NOMO-1 (cell line): ENCODE results near the gene ADAMTS12.
"Not testable (repeated sequence)": the region's sequence is repeated elsewhere in the genome, so short reads cannot be mapped to it uniquely, and the experiment has no call there.

Source experiments
- DNase-seq, 2 experiments: peaks; one replicate each; lab custom pipeline; 2025; ENCODE audit not compliant: unreplicated experiment in 2 of 2; lab: John Stamatoyannopoulos, UW

Gene ADAMTS12

DNA sequence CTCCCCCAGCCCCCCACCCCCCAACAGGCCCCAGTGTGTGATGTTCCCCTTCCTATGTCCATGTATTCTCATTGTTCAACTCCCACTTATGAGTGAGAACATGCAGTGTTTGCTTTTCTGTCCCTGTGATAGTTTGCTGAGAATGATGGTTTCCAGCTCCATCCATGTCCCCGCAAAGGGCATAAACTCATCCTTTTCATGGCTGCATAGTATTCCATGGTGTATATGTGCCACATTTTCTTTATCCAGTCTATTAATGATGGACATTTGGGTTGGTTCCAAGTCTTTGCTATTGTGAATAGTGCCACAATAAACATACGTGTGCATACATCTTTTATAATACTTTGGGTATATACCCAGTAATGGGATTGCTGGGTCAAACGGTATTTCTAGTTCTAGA, 23.1 kb upstream of the ADAMTS12 start:
- not testable (repeated sequence) for DNase-seq

DNA sequence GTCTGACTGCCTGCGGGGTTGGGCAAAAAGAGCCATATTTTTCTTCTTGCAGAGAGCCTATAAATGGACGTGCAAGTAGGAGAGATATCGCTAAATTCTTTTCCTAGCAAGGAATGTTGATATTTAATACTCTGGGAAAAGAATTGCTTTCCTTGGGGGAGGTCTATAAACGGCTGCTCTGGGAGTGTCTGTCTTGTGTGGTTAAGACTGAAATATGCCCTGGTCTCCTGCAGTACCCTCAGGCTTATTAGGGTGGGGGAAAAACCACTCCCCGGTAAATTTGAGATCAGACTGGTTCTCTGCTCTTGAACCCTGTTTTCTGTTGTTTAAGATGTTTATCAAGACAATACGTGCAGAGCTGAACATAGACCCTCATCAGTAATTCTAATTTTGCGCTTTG, 14.5 kb upstream of the ADAMTS12 start:
- not testable (repeated sequence) for DNase-seq

- DNase-seq, result no peak
Observed at GRCh38 chr5:33905381-33905780, 13.6 kb upstream of the ADAMTS12 start.

- DNase-seq, result no peak
Observed at GRCh38 chr5:33903118-33903517, 11.3 kb upstream of the ADAMTS12 start.

GRCh38 chr5:33901156-33901555, 9.4 kb upstream of the ADAMTS12 start:
- DNase-seq, result no peak

- no peak for DNase-seq
Observed at GRCh38 chr5:33894566-33894965, 2.8 kb upstream of the ADAMTS12 start.

- DNase-seq, result no peak
Observed at GRCh38 chr5:33892620-33893137, 889 bp upstream of the ADAMTS12 start.

- DNase-seq, result no peak
Observed at GRCh38 chr5:33891446-33891787, 373 bp downstream of the ADAMTS12 start.

DNA sequence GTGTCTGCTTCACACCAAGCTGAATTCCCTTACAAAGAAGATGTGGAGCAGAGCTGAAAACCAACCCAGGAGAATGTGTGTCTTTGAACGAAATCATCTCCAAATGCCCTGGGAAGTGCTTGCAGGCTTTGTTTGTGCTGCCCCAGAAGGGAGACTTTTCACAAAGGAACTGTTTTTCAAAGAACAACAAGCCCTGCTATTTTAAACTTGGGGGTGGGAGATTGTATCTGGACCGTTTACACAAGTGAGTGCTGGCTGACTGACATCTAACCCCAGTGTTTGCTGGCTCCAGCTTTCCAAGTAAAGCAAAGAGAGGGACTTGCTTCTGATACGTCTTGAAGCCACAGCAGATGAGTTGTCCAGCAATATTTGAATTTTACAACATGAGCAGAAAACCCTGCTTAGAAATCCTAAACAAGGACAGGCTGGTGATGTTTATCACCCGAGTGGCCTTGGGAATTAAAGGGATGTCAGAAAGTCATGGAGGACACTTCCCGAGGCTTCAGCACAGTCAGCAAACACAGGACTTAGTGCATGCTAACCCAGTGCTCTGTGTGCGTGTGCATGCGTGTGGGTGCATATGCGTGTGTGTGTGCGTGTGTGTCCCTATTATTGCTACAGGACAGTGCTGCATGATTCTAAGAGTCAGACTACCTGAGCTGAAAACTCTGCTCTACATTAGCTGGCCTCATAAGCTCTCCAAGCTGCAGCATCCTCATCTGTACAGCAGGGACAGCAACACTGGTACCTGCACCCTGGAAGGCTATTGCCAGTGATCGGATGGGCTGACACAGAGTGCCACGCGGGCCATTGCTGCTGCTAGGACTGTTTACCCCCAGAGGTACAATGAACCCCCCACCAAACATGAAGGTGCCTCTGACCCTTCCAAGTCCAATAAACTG, 1.4 kb downstream of the ADAMTS12 start:
- DNase-seq, result no peak

DNA sequence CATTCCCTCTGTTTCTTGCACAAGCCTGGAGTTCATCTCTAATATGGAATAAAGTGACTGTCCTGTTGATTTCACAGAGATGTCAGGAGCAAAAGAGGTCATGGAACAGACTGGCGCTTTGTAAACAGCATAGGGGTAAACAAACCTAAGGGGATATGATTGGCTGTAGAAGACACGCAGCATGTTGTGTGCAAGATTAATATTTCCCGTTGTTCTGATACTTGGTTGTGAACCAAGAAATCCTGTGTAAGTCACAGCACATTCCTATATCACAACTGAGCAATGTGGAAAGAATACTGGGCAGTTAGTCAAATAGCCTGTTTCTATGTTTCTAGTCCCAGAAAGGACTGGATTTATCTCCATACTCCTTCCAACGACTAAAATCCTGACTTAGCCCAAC, 3.2 kb downstream of the ADAMTS12 start:
- DNase-seq, result no peak

DNA sequence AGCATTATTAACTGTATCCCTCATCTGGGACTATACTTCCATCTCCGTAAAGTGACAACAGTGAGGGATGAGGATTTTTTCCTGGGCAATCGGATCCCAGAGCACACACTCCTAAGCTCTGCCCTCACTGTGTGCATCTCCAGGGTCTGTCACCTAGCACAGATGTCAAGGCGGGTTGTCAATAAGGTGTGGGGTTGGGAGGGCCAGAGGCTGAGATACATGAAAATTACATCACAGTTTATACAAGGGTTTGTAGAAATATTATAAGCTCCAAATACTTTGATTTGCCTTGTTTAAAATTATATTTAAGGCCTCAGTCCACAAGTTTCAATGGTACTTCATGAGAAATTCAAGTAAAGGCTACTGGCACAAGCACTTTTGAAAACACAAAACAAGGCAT, 4.5 kb downstream of the ADAMTS12 start:
- DNase-seq, result no peak

DNA sequence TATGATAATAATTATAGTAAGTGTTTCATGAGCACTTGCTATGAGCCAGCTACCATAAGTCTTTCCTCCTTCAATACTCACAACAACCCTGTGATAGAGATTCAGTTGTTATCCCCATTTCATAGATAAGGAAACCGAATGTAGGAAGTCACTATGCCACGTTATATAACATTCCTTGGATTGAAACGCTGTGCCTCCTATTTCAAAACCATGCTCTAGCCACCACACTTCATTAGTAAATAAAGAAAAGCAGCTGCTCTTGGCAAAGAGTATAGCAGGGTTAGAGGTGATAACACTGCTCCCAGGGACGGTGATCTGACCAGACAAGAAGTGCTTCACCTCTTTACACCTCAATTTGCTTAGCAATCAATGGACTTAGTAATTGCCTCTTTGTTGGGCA, 5.5 kb downstream of the ADAMTS12 start:
- DNase-seq, result no peak

- DNase-seq, result no peak
Observed at GRCh38 chr5:33885679-33886078, 6.1 kb downstream of the ADAMTS12 start.

GRCh38 chr5:33883482-33883881, 8.3 kb downstream of the ADAMTS12 start:
- no peak for DNase-seq

DNA sequence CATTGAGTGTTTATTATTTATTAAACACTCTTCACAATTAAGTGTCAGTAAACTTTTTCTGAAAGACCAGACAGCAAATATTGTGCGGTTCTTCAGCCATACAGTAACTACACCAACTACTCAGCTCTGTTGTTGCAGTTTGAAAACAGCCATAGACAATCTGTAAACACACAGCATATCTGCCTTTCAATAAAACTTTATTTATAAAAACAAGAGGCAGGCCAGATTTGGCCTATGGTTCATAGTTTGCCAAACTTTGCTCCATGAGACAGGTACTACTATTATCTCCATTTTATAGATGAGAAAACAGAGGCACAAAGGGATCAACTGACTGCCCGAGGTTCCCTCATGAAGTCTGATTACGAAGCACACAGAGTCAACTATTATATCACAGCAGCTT, 11.5 kb downstream of the ADAMTS12 start:
- DNase-seq, result no peak

- no peak for DNase-seq
Observed at GRCh38 chr5:33877449-33877848, 14.3 kb downstream of the ADAMTS12 start.

DNA sequence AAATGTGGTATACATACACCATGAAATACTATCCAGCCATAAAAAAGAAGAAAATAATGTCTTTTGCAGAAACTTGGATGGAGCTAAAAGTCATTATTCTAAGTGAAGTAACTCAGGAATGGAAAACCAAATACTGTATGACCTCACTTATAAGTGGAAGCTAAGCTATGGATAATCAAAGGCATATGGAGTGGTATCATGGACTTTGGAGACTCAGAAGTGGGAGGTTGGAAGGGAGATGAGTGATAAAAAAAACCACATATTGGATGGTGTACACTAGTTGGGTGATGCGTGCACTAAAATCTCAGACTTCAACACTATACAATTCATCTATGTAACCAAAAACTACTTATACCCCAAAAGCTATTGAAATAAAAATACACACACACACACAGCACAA, 24.5 kb downstream of the ADAMTS12 start:
- DNase-seq, result no peak

DNA sequence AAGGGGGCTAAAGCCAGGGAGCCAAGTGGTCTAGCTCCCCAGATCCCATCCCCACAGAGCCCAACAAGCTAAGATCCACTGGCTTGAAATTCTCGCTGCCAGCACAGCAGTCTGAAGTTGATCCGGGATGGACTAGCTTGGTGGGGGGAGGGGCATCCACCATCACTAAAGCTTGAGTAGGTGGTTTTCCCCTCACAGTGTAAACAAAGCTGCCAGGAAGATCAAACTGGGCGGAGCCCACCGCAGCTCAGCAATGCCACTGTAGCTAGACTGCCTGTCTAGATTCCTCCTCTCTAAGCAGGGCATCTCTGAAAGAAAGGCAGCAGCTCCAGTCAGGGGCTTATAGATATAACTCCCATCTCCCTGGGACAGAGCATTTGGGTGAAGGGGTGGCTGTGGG, 32.6 kb downstream of the ADAMTS12 start:
- DNase-seq, result not testable (repeated sequence)

DNA sequence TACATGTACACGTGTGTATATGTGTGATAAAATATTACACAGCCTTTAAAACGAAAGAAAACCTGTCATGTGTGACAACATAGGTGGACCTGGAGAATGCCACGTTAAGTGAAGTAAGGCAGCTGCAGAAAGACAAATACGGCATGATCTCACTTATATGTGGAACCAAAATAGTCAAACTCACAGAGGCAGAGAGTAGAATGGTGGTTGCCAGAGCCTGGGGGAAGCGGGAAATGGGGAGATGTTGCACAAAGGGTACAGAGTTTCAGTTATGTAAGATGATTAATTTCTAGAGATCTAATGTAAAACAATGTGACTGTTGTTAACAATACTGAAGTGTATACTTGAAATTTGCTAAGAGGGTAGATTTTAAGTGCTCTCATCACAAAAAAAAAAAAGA, 34.8 kb downstream of the ADAMTS12 start:
- DNase-seq, result no peak

DNA sequence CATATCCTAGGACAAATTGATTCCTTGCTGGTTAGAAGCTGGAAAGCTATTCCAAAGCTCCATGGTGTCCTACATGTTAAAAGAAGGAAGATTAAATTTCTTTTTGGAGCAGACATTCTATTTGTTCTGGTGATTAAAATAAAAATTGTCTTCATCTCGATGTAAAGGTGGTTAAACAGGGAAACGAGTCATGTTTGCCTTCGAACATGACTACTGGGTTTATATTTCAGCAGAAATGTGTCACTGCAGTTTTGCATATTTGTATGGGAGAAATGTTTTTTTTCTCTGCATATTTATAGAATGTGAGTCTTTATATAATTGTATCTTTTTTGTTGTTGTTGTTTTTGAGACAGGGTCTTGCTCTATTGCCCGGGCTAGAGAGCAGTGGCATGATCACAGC, 36.4 kb downstream of the ADAMTS12 start:
- no peak for DNase-seq

DNA sequence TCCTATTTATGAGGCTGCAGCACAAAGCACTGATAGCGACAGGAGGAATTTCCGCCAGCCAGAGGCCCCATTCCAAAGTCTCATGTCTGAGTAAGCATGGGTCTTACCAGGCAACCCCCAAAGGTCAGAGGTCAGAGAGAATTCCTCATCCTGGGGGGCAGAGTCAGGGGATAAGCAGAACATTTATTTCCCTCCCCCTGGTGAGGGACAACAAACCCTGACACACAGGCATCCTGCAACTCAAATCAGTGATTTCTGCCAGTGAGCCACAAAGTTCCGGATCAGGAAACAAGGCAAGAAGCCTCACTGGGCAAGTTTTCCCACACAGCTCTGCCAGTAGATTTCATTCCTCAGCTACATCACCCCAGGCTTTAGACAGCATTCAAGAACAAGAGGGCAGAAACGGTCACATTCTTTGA, 37.0 kb downstream of the ADAMTS12 start:
- no peak for DNase-seq

DNA sequence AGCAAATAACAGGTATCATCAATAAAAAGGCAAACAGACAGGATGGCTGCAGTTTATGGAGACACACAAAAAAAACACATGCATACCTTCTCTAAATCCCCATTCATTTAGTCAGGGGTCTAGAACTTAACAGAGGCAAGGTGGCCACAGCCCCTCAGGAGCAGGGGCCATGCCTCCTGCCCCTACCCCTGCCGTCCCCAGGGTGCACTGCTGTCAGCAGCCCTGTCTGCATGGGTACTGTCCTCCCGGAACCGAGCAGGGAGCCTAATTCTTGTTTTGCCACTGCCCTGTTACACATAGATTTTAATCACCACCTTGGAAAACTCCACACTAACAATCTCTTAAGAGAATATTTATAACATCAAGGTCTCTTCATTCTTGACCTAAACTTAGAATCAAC, 39.0 kb downstream of the ADAMTS12 start:
- DNase-seq, result no peak

DNA sequence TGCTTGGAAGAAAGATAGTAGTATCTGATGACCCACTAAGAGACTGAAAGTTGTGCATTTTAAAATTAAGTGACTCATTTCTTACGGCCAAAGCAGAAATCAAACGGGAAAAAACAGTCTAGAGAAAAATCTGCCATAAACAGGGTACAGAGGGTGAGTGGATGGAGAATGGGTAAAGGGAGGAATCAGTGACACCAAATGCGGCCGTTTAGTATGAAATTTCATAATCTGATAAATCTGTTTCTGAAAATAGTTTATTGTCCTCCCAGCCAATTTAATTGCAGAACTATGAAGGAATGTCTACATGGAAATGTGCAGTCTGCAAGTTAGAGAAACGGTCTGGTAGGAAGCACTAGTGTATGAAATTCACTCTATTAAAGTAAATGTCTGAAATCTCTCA, 39.5 kb downstream of the ADAMTS12 start:
- no peak for DNase-seq
